ENCODE results near the gene IL20RA.

IL20RA gene

GRCh38 chr6:136956590-136957544, 87.9 kb downstream of the IL20RA start:
- no peak for TF ChIP-seq CTCF (IDR thresholded peaks at IDR 0.05; ENCODE audit: borderline replicate concordance, control extremely low read depth, extremely low read depth, insufficient read depth, missing control alignments)
- in situ Hi-C loops (cut with MboI; ENCODE audit: low sequenced_read_pairs, unreplicated experiment): no loop called here

GRCh38 chr6:136955123-136955522, 89.6 kb downstream of the IL20RA start:
- no peak for DNase-seq (ENCODE audit: low spot score)
- in situ Hi-C loops (cut with MboI; ENCODE audit: low sequenced_read_pairs, unreplicated experiment): no loop called here
- TF ChIP-seq CTCF (IDR thresholded peaks at IDR 0.05; ENCODE audit: borderline replicate concordance, control extremely low read depth, extremely low read depth, insufficient read depth, missing control alignments): no peak

More at GRCh38 chr6:136956590-136957544, 87.9 kb downstream of the IL20RA start:
- DNase-seq (ENCODE audit: low spot score): no peak

- in situ Hi-C loops (cut with MboI; ENCODE audit: low sequenced_read_pairs, unreplicated experiment): no loop called here
- DNase-seq (ENCODE audit: low spot score): no peak
- TF ChIP-seq CTCF (IDR thresholded peaks at IDR 0.05; ENCODE audit: borderline replicate concordance, control extremely low read depth, extremely low read depth, insufficient read depth, missing control alignments): no peak
Observed at GRCh38 chr6:136952714-136953260, 92.0 kb downstream of the IL20RA start.

GRCh38 chr6:136950436-136951126, 94.2 kb downstream of the IL20RA start:
- DNase-seq (ENCODE audit: low spot score): no peak
- TF ChIP-seq CTCF (IDR thresholded peaks at IDR 0.05; ENCODE audit: borderline replicate concordance, control extremely low read depth, extremely low read depth, insufficient read depth, missing control alignments): no peak
- in situ Hi-C loops (cut with MboI; ENCODE audit: low sequenced_read_pairs, unreplicated experiment): no loop called here

Measured in GM13976 (cell line).